Measurements from ENCODE around the gene PLK1.
"Not testable (repeated sequence)": the region's sequence is repeated elsewhere in the genome, so short reads cannot be mapped to it uniquely, and the experiment has no call there.

PLK1 gene

GRCh38 chr16:23710504-23710903 lies 31.8 kb downstream of the PLK1 start:
- no peak for DNase-seq (ENCODE audit: low read depth)

- no peak for DNase-seq (ENCODE audit: low read depth)
These were observed 33.1 kb downstream of the PLK1 start for GRCh38 chr16:23711785-23712184.

GRCh38 chr16:23712976-23713375 lies 34.3 kb downstream of the PLK1 start, which contains the start of gene ERN2:
Gene ERN2, minus strand, starts transcription at chr16:23713222. Its CDS starts 35 bp downstream, at chr16:23713187.
- no peak for DNase-seq (ENCODE audit: low read depth)

GRCh38 chr16:23716484-23716883 lies 37.8 kb downstream of the PLK1 start:
- DNase-seq (ENCODE audit: low read depth) = no peak

- not testable (repeated sequence) for DNase-seq (ENCODE audit: low read depth)
These were observed 44.0 kb downstream of the PLK1 start for GRCh38 chr16:23722613-23723240.

GRCh38 chr16:23724096-23724784 lies 45.6 kb downstream of the PLK1 start:
- DNase-seq (ENCODE audit: low read depth) = no peak

GRCh38 chr16:23724785-23725131 lies 46.1 kb downstream of the PLK1 start:
- DNase-seq (ENCODE audit: low read depth) = no peak

GRCh38 chr16:23726710-23727109 lies 48.0 kb downstream of the PLK1 start:
- DNase-seq (ENCODE audit: low read depth) = no peak

- DNase-seq (ENCODE audit: low read depth) = no peak
These were observed 49.4 kb downstream of the PLK1 start for GRCh38 chr16:23728112-23728477.

GRCh38 chr16:23729503-23730424 lies 51.1 kb downstream of the PLK1 start:
- DNase-seq (ENCODE audit: low read depth) = no peak

GRCh38 chr16:23734176-23734893 lies 55.6 kb downstream of the PLK1 start:
- no peak for DNase-seq (ENCODE audit: low read depth)

- DNase-seq (ENCODE audit: low read depth) = not testable (repeated sequence)
These were observed 58.8 kb downstream of the PLK1 start for GRCh38 chr16:23737423-23738028.

GRCh38 chr16:23739516-23739915 lies 60.8 kb downstream of the PLK1 start:
- no peak for DNase-seq (ENCODE audit: low read depth)

Data from non-pigmented ciliary epithelial cell (primary cell).